Right kidney (tissue), 1 donor: ENCODE measurements around the gene ZNF324.
"Not testable (repeated sequence)": the region's sequence is repeated elsewhere in the genome, so short reads cannot be mapped to it uniquely, and the experiment has no call there.

ENCODE experiments used
- DNase-seq: peaks from one replicate; pipeline ENCODE4 v3.0.0-alpha.2; 2016

ZNF324 gene

GRCh38 chr19:58470837-58471543 lies 4.1 kb downstream of the ZNF324 start:
- not testable (repeated sequence) for DNase-seq

DNA sequence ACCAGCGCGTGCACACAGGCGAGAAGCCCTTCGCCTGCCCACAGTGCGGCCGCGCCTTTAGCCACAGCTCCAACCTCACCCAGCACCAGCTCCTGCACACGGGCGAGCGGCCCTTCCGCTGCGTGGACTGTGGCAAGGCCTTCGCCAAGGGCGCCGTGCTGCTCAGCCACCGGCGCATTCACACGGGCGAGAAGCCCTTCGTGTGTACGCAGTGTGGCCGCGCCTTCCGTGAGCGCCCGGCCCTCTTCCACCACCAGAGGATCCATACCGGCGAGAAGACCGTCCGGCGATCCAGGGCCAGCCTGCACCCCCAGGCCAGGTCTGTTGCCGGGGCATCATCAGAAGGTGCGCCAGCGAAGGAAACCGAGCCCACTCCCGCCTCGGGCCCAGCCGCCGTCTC lies 4.9 kb downstream of the ZNF324 start:
- DNase-seq: no peak

DNA sequence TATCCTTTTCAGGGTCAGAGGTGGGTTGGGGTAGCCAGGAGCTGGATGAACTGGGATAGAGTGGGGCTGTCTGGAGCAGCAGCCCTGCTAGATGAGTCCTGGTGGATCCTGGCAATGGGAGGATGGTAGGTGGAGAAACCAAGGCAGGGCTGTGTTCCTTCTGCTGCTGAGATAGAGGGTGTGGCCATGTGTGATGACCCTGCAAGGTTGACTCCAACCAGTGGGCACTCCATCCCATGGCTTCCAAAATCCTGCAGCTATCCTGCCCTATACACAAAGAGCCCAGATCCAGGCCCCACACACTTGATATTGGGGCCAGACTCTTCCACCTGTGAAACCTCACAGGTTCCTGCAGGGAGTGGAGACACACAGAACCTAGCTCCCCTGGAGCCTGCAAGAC lies 6.9 kb downstream of the ZNF324 start:
- DNase-seq: no peak

- DNase-seq: no peak
Measured at GRCh38 chr19:58474291-58474996, 7.6 kb downstream of the ZNF324 start.

DNA sequence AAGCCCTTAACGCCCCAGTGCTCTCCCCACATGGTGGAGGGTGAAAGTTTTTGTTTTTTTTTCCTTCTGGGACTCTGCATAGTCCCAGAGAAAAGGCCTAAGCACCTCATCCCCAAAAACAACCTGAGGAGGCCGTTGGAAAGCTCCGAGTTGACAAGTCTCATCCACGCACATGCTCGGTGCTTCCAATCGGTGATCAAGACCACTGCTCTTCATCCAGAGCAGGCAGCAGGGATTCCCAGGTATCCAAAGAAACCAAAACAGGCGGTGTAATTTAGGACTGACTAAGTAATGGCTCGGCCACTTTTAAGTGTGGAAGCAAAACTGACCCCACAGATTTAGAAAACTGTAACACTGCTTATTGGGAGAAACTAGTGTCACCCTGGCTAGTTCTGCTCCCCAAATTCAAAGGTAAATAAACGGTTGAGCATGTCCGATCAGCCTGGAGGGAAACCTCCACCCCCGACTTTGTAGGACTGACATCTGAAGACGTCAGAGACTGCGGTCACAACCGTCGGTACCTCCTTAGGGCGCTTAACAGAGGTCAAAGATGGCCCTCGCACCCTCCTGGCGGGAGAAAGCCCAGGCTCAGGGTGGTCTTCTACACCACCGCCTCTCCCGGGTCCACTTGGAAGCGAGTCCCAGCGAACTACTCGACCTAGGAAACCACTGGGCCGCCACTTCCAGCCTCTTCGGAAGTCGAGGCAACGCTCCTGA lies 8.3 kb downstream of the ZNF324 start:
- DNase-seq: no peak

DNA sequence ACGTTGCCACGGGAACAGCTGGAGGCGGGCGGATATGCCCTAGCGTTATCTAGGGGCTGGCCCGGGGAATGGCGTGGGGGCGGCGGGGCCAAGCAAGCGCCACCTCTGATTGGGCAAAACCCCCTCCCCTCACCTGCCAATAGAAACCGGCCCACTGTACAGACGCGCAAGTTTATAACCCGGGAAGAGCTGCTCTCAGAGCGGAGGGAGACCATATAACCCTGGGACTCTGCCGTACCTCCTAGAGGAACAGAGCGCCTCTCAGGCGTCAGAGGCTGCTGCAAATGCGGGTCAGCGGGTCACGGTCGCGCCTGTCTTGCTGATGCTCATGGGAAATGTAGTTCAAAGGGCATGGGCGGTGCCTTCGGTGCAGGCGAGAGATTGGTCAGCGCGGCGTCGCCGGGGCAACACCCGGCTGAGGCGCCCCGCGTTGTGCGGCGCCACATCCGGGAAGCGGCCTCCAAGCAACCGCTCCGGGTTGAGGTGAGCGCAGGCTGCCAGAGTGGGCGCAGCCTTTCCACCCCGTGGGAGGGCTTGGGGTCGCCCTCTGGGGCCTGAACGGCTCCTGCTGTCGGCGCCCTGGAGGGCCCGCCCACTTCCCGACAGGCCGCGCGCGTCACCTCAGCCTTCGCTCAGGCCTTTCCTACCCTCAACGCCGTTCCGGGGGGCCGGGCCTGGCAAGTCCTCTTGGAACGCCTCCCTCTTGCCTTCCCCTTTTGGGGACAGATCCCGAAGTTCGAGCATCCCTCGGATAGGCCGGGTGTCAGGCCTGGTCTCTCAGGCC lies 9.0 kb downstream of the ZNF324 start, which contains the start of gene ZNF446:
Gene ZNF446 (plus strand): TSS at position 639 of the 784 bp plus-strand sequence. CDS start 867 bp downstream, outside the sequence.
- DNase-seq: peak; percentile 99

DNA sequence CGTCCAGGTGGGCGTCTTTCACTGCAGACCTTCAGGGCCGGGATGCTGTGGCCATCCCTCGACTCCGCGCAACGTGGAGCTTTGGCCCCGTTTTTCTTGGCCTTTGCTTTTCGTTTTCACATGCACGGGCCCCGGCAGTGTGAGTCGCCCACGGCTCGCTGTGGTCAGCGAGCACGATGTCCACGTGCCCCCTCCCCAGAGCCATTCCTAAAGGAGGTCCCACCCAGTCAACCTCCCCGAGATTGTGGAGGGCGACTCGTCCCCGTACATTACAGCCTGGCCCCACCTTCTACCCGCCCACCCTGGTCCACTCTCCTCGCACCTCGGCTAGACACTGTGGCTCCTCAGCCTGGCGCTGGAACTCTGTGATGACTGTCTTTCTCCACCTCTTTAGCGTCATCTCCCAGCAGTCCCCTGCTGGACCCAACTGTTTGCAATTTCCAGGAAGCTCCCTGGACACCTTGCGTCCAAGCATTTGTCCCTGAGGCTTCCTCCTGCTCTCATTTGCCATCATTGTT lies 9.7 kb downstream of the ZNF324 start:
- no peak for DNase-seq

DNA sequence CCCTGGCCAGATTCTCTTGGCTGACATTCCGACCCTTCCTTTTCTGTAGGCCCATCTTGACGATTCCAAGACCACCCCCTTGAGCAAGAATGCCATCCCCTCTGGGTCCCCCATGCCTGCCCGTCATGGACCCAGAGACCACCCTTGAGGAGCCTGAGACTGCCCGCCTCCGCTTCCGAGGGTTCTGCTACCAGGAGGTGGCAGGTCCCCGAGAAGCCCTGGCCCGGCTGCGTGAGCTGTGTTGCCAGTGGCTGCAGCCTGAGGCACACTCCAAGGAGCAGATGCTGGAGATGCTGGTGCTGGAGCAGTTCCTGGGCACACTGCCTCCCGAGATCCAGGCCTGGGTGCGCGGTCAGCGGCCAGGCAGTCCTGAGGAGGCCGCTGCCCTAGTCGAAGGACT lies 10.2 kb downstream of the ZNF324 start:
- no peak for DNase-seq

GRCh38 chr19:58477871-58478270 lies 11.0 kb downstream of the ZNF324 start:
- DNase-seq: no peak

DNA sequence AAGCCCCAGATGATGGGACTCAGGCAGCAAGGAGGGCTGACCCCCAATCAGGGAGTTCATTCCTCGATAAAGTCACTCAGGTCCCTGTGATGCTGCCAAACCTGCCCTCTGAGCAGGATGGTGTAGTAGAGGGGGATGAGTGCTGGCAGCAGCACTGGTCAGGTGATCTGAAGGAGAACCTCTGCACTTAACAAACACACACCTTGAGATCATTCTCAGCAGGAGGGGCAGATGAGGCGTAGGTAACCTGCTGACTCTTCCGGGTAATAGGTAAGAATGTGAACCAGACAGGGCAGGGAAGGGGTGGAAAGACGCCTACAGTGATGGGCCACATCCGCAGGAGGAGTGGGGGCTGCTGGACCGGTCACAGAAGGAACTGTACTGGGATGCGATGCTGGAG lies 12.4 kb downstream of the ZNF324 start:
- DNase-seq: no peak

- DNase-seq: no peak
Measured at GRCh38 chr19:58479736-58480480, 13.0 kb downstream of the ZNF324 start.

DNA sequence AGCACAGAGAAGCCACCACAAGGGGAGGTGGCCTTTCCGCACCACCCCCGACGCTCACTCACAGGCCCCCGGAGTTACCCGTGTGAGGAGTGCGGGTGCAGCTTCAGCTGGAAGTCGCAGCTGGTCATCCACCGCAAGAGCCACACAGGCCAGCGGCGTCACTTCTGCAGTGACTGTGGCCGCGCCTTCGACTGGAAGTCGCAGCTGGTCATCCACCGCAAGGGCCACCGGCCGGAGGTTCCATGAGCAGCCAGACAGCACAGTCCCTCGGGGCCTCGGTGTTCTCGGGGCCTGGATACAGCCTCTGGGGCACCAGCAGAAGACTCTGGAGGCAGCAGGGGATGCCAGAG lies 13.6 kb downstream of the ZNF324 start:
- DNase-seq: no peak

DNA sequence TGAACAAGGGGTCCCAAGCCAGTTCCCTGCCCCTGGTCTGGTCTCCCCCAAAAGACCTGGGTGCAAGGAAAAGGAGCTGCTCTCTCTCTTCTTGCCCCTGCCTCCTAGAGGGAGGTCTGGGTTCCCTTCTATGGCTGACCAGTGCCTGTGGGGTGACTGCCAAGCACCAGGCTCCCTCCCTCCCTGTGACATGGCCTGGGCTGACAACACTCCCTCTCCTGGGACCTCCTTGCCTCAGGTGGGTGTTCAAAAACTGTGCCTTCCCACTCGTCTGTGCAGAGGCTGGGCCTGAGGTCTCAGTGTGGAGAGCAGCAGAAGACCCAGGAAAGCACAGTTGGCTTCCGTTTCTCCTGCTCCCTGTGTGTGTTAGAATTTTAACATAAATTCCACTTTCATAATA lies 14.0 kb downstream of the ZNF324 start:
- no peak for DNase-seq

- DNase-seq: no peak
Measured at GRCh38 chr19:58482372-58482771, 15.5 kb downstream of the ZNF324 start.

DNA sequence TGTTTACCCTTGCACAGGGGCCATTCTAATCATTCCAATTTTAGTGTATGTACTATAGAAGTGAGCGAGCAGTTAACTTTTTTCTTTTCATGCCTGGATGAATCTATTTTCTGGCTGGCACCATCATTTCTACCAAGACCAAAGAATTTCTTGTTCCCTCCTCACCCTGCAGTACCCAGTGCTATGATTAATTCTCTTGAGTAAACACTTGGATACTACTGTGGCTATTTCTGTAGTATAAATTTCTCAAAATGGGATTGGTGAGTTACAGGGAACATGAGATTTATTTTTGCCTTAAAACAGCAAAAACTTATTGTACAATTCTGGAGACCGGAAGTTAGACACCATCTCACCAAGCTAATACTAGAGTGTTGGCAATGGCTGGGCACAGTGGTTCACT lies 16.9 kb downstream of the ZNF324 start:
- DNase-seq: no peak

- DNase-seq: not testable (repeated sequence)
Measured at GRCh38 chr19:58484349-58484748, 17.5 kb downstream of the ZNF324 start.

DNA sequence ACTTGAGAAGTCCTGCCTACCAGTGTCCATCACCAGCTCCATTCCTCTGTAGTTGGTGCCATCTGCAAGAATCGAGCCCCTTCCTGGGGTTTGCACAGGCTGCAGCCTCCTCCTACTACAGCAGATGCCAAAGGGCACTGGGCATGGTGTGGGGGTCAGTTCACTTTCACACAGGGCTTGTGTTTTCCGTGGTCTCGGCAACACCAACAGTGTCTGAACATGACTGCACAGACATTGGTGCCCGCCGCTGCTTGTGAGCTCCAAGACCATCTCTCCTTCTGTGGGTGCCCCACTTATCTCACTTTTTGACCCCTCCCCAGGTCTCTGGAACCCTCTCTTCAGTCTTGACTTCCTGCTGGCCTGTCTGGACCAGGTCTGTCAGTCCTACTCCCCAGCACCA lies 24.5 kb downstream of the ZNF324 start:
- DNase-seq: no peak

DNA sequence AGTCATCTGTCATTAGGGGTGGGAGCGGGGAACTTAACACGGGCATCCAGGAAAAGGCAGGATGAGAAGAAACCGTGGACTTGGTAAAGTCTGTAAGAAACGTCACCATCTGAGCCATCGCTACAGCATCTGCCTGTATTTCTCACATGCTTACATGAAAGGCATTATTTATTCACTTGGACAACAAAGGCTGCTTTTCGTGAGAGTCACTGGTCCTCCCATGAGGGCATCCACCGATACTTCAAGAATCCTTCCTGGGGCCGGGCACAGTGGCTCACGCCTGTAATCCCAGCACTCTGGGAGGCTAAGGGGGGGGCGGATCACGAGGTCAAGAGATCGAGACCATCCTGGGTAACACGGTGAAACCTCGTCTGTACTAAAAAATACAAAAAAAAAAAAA lies 25.4 kb downstream of the ZNF324 start:
- DNase-seq: no peak

DNA sequence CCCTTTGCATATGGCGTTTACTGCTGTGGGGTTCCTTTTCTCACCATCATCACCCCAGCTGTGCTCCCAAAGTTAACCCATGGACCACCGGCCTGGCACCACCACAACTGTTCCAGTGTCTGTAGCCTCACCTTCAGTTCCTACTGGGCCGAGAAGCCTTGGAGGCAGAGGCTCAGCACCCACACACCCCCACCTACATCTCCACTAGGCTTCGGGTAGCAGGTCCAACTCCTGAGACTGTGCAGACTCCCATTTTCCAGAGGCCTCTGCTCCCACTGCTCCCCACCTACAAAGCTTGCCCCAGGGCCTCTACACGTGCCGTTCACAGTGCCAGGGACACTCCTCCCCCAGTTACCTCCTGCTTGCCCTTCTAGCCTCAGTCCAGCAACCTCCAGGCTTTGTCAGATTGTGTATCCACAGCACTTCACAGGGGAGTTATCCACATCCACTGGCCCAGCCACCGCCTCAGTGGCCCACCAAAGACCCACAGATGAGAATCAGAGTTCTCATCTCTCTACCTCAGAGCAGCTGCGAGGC lies 30.8 kb downstream of the ZNF324 start:
- DNase-seq: no peak

DNA sequence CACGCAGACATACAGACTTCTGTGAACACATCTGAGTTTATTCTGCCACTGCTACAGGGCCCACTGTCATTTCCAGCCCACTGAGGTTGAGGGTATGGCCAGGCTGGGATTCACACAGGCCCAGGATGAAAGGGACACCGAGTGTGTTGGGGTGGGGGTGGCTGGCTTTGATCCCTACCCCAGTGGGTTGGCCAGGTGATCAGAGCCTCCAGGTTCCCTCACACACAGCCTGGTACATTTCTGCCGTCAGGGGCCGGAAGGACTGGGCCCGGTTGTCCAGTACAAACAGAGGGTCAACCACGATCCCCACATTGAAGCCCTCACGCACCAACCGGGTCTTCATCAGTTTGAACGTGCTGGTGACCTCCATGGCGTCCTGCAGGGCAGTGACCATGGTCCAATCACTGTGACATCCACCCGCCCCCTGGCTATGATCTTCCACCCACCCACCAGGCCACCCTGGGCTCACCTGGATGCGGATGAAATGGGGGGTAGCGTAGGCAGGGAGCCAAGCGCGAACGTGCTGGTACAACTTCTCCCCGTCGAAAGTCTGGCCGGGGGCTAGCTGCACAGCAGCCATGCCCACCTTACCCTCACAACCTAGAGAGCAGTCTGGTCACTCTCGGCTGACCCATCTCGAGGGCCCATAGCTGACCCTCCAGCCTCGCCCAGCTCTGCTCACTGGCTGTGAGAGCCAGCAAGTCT lies 31.6 kb downstream of the ZNF324 start:
- no peak for DNase-seq
